ENCODE data around the gene FLRT1.

GRCh38 chr11:64038500-64038899 is 2.8 kb downstream of the FLRT1 start:
- TF ChIP-seq EP300 (IDR thresholded peaks at IDR 0.05; ENCODE audit: borderline replicate concordance) (no peak), REST (IDR thresholded peaks at IDR 0.05; ENCODE audit: low read depth) (no peak), USF1 (IDR thresholded peaks at IDR 0.05) (no peak), ZBTB7A (IDR thresholded peaks at IDR 0.05; ENCODE audit: low read depth) (no peak)

All from Ishikawa (cell line).